Measurements from ENCODE around the gene TWF2. TPM values are rescaled to one million over a fixed set of nuclear protein-coding genes. Genes with fewer than 3 reads are reported as not detected.

Gene TWF2
- total and polyA plus RNA-seq, 2 of the 4 experiments (the other 2 are of a cell fraction) = 111 to 145 TPM

GRCh38 chr3:52259448-52259847 lies 20.5 kb upstream of the TWF2 start:
- no peak overlapping the region for H2AK5ac ChIP-seq (ENCODE audit: low read depth, low read length)
- ATAC-seq (ENCODE audit: low read depth) (no peak), DNase-seq (no peak)
- intact Hi-C loops (cut with micrococcal nuclease) (no loop called here), in situ Hi-C loops (cut with MboI; ENCODE audit: low sequenced_read_pairs) (no loop called here), dilution Hi-C loops (cut with HindIII; ENCODE audit: low sequenced_read_pairs, unreplicated experiment) (no loop called here)
- POLR2A ChIA-PET (ENCODE audit: unreplicated experiment) = interaction anchor here (0.6 kb wide), 1 partner anchor 13 kb away, joined by 3 read pairs; no protein-coding TSS in a partner anchor
- no peak overlapping the region for H3K27ac ChIP-seq (ENCODE audit: insufficient read depth, low read length)
- 100% methylated on average over 1 of the region's 4 CpGs; no CpG with 5 or more reads in 1 of the 2 experiments for whole genome bisulfite sequencing, 2 experiments (ENCODE audit: extremely low coverage in 2 of 2, insufficient read length in 1 of 2)
- H3K9ac ChIP-seq (ENCODE audit: low read depth, low read length) = no peak overlapping the region
- peaks cover 16% of the 10 kb centered on the region; the same call in 1 of the 2 replicates for H4K20me1 ChIP-seq (ENCODE audit: insufficient read depth, low read length)
- H3K56ac ChIP-seq (ENCODE audit: extremely low read depth, insufficient read depth, low read length) = no peak overlapping the region
- no peak overlapping the region for H2AFZ ChIP-seq (replicated peaks; ENCODE audit: low read length, poor library complexity)
- no peaks in the 10 kb centered on the region for H3K9me3 ChIP-seq (ENCODE audit: control insufficient read depth, insufficient read depth, low read length)
- no peak overlapping the region for H3K14ac ChIP-seq (replicated peaks; ENCODE audit: low read depth, low read length)
- no peaks in the 10 kb centered on the region for H3K27me3 ChIP-seq (ENCODE audit: control insufficient read depth, insufficient read depth, low read length)
- no TSS peak for BruUV-seq (replicated peaks)
- no peak overlapping the region for H3K23ac ChIP-seq (ENCODE audit: low read depth, low read length)
- no peak overlapping the region for H3K4ac ChIP-seq (ENCODE audit: low read depth, low read length)
- H2BK120ac ChIP-seq (ENCODE audit: low read depth, low read length) = no peak overlapping the region
- H4K91ac ChIP-seq (ENCODE audit: insufficient read depth, low read depth, low read length) = no peak overlapping the region
- H3K79me1 ChIP-seq (ENCODE audit: low read depth in 1 of 2, low read length in 2 of 2) = peaks cover 20 to 62% of the 10 kb centered on the region in 2 experiments
- no peak overlapping the region for H3K4me2 ChIP-seq (ENCODE audit: low read depth, low read length)
- H4K8ac ChIP-seq (ENCODE audit: low read depth in 2 of 2, low read length in 2 of 2) = no peak overlapping the region
- no peak for TF ChIP-seq NFE2L2 (IDR thresholded peaks at IDR 0.05; ENCODE audit: low read depth, low read length)
- no peak for TF ChIP-seq MAFK (IDR thresholded peaks at IDR 0.05; ENCODE audit: low read depth, low read length)
- TF ChIP-seq CTCF (conservative IDR thresholded peaks at IDR 0.05; ENCODE audit: low read depth, low read length) = no peak
- TF ChIP-seq CHD1 (IDR thresholded peaks at IDR 0.05; ENCODE audit: low read depth, low read length) = no peak
- TF ChIP-seq ELK1 (IDR thresholded peaks at IDR 0.05; ENCODE audit: borderline replicate concordance, low read depth, low read length) = no peak
- no peak for TF ChIP-seq BHLHE40 (IDR thresholded peaks at IDR 0.05; ENCODE audit: low read depth, low read length)
- TF ChIP-seq MXI1 (IDR thresholded peaks at IDR 0.05; ENCODE audit: borderline replicate concordance, low read depth, low read length) = no peak
- no peak for TF ChIP-seq POLR2A (IDR thresholded peaks at IDR 0.05; ENCODE audit: low read depth, low read length)
- no peak for TF ChIP-seq FOS (IDR thresholded peaks at IDR 0.05; ENCODE audit: low read depth, low read length)
- TF ChIP-seq USF2 (IDR thresholded peaks at IDR 0.05; ENCODE audit: low read depth, low read length) = no peak
- TF ChIP-seq CEBPB (IDR thresholded peaks at IDR 0.05; ENCODE audit: low read depth, low read length) = no peak
- TF ChIP-seq RAD21 (IDR thresholded peaks at IDR 0.05; ENCODE audit: low read length) = no peak
- TF ChIP-seq RCOR1 (IDR thresholded peaks at IDR 0.05; ENCODE audit: insufficient replicate concordance, low read length) = no peak
- no peak for TF ChIP-seq MAZ (IDR thresholded peaks at IDR 0.05; ENCODE audit: borderline replicate concordance, low read depth, low read length)
- no peak for TF ChIP-seq RFX5 (IDR thresholded peaks at IDR 0.05; ENCODE audit: low read depth, low read length)
- no peak for TF ChIP-seq SMC3 (IDR thresholded peaks at IDR 0.05; ENCODE audit: low read depth, low read length)
- no peak overlapping the region for H4K5ac ChIP-seq (ENCODE audit: low read depth, low read length)
- no peak overlapping the region for H2BK5ac ChIP-seq (ENCODE audit: low read depth, low read length, poor library complexity, severe bottlenecking)
- 0 out of 2 replicates have a peak, but pooled peaks cover 2% of the 10 kb centered on the region for H3K4me1 ChIP-seq (ENCODE audit: control insufficient read depth, insufficient read depth, low read length)
- no peak overlapping the region for H2AK9ac ChIP-seq (replicated peaks; ENCODE audit: low read depth, low read length, poor library complexity)
- H3K18ac ChIP-seq (ENCODE audit: low read depth, low read length) = no peak overlapping the region
- no peak overlapping the region for H2BK15ac ChIP-seq (ENCODE audit: low read depth, low read length)
- H2BK20ac ChIP-seq (ENCODE audit: low read depth, low read length) = no peak overlapping the region
- CTCF ChIA-PET = no interaction called here
- no peak overlapping the region for H3K4me3 ChIP-seq (ENCODE audit: insufficient read depth, low read depth, low read length)
- peaks cover 61% of the 10 kb centered on the region for H3K36me3 ChIP-seq (ENCODE audit: control insufficient read depth, insufficient read depth, low read length)
- H3K9me1 ChIP-seq (ENCODE audit: insufficient read depth, low read length) = no peaks in the 10 kb centered on the region
